LoVo (cell line): Measurements from ENCODE around the gene MTMR2.

ENCODE experiments used
- DNase-seq: peaks from one replicate; pipeline ENCODE4 v3.0.0-alpha.2; 2016; ENCODE audit warnings: low spot score

Gene MTMR2

DNA sequence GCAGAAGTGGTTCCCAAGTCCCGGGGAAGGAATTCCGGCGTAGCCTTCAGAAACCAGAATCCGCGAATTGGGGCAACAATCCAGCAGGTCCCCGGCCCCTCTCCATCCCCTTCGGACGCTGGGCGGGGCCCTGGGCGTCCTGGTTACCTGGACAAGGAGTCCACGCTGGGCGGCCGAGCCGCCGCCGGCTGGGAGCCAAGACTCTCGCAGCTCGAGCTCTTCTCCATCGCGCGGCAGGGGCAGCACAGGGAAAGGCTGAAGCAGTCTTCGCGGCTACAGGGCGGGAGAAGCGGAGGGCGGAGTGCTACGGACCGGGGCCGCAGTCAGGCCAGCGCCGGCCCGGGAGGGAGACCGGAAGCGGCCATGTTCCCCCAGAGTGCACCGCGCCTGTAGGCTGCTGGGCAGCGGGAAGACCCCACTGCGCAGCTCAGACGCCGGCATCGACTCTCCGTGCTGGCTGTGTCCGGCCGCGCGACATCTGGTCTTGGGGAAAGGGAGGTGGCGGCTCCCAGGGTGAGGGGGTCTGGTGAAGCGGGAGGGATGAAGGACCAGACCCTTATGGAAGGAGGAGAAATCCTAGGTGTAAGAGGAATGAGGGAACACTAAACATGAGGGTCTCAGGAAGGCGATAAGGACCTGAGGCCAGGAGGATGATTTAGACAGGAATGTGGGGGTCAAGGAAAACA, at the start of gene MTMR2:
TSS of gene MTMR2 (minus strand) at position 380 of the 686 bp plus-strand sequence. CDS start at position 227, 153 bp downstream.
- DNase-seq, result peak; percentile 78

DNA sequence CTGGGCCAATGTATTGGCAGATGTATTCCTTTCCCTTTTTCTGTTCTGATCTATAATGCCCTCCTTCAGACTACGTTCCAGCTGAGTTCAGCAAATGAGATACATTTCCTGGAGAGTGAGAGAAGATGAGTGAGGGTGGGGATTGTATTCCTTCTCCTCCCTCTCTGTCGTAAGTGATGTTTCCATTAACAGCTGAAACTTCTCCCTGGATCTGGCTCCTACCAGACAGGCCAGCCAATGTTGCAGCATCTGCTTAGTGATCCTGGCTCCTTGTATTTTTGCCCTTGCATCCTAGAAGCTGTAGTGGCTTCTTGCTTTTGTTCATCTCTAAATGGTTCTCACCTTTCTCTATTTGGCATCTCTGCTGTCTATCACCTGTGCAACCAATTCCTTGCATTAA, 48.2 kb upstream of the MTMR2 start:
- no peak for DNase-seq

DNA sequence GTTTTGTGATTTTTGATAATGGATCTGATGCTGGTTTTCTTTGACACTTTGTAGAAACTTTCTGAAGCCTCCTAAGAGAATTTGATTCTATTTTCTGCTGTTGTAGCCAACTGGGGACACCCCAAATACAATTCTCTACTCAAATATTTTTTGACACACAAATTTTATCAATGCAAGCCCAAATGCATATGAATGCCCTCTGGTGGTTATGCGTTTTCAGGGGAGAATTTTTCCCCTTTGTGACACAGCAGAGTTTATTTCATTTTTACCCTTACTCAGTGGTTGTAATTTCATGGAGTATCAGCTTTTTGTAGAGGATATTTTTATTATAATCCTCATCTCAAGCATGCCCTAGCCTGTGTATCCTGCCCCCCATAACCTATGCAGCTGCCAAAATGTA, 44.7 kb upstream of the MTMR2 start:
- DNase-seq, result no peak

DNA sequence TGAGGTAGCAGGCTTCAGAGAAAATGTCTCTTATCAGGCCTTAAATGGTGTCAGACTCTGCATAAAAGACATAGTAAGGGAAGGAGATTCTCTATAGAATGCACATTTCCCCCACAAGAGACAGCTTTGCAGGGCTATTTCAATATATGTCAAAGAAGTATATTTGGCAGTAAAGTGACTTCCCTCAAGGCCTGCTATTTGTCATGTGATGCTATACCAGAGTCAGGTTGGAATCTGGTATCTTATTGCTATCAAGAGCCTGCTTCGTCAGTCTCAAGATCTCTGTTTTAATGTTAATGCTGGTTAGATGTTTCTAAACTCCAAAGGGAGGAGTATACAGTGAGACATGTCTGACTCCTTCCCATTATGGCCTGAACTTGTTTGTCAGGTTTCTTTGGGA, 40.4 kb upstream of the MTMR2 start:
- no peak for DNase-seq

DNA sequence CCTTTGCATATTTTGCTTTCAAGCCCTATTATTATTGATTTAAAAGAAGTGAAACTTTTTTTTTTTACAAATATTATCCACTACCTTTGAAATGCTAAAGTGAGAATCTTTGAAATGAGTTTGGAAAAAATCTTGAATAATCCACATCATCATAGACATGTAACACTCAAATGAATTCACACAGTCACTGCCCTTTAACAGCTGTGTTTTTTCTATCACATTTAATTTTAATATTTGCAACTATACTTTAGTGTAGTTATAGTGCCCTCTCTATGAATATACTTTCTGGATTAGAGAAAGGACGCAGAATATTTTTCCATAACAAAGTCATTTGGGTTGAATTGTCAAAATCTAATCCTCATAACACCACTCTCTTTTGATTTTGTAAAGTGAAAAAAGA, 37.9 kb upstream of the MTMR2 start:
- no peak for DNase-seq

DNA sequence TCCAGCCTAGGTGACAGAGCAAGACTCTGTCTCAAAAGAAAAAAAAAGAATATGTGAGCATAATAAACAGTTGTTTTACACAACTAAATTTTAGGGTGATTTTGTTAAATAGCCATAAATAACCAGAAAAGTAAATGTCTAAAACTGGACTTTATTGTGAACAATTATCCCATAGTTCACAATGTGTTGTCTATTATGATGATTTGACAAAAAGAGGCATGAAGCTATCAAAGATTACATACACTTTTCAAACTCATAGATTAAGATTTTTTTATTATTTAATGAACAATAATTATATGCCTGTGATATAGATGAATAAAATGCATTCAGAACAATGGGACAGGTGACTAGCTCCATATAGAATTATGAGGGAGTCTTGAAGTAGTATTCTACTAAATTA, 27.0 kb upstream of the MTMR2 start:
- DNase-seq, result no peak

DNA sequence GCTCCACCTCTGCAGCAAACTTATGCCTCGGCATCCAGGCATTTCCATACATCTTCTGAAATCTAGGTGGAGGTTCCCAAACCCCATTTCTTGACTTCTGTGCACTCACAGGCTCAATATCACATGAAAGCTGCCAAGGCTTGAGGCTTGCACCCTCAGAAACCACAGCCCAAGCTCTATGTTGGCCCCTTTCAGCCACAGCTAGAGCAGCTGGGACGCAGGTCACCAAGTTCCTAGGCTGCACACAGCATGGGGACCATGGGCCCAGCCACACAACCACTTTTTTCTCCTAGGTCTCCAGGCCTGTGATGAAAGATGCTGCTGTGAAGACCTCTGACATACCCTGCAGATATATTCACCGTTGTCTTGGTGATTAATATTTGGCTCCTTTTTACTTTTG, 24.7 kb upstream of the MTMR2 start:
- DNase-seq, result no peak

DNA sequence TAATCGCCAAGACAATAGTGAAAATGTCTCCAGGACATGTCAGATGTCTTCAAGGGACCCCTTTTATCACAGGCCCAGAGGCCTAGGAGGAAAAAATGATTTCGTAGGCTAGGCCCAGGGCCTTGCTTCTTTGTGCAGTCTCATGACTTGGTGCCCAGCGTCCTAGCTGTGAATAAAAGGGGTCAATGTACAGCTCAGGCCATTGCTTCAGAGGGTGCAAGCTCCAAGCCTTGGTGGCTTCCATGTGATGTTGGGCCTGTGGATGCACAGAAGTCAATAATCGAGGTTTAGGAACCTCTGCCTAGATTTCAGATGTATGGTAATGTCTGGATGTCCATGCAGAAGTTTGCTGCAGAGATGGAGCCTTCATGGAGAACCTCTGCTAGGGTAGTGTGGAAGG, 20.7 kb upstream of the MTMR2 start:
- no peak for DNase-seq

DNA sequence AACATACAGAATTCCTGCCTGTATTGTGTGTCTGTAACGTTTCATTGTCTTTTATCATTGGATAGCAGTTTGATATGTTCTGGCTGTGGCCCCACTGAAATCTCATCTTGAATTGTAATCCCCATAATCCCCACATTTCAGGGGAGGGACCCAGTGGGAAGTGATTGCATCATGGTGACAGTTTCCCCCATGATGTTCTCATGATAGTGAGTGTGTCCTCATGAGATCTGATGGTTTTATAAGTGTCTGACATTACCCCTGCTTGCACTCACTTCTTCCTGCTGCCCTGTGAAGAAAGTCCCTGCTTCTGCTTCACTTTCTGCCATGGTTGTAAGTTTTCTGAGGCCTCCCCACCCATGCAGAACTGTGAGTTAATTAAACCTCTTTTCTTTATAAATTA, 19.6 kb upstream of the MTMR2 start:
- DNase-seq, result no peak

DNA sequence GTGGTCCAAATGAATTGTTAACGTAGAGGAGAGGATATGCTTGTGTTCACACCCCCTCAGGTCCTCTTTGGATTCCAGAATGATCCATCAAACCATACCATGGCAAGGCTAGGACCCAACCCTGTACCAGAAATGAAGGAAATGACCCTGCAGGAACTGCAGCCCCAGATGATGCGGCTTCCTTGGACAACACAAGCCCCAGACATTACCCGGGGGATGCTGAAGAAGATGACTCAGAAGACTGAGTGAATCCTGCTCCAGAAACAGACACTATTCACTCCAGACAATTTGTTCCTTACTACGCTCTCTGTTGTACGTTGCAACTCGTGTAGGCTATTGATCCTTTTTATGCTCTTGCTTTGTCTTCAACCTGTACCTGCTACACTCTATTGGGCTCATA, 15.2 kb upstream of the MTMR2 start:
- DNase-seq, result no peak

DNA sequence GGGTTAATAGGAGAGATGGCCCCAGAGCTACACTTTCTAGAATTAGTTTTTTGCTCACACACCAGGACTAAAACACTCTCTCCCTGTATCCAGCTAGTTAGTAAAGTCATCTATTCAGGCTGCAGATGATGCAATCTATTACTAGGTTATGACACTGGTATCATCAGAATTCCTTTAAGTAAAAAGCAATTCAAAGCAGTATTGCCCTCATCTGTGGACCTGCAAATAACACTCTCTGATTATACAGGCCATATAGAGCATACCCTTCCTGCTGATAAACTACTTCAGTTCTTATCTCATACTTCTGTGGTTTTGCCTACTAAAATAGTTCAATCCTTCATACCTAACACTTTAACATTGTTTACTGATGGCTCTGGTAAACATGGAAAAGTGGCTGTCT, 13.5 kb upstream of the MTMR2 start:
- peak; percentile 5 for DNase-seq

DNA sequence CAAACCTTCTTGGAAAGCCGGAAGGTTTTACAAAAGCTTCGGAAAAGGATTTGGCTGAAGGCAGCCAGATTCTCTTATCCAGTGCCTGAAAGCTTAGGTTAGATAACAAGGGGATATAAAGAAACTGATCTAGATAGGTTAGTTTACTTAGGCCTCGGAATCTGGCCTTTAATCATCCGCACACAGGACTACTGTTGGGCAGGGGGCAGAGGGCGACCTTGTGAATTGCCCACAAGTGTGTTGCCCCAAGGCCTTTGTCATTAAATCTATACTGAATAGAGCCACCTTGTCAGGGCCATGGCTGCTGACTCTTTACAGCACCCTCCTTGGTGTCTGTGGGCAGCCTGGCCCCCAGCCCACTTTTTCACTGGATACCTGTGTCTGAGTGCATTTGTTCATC, 9.7 kb upstream of the MTMR2 start:
- DNase-seq, result no peak

DNA sequence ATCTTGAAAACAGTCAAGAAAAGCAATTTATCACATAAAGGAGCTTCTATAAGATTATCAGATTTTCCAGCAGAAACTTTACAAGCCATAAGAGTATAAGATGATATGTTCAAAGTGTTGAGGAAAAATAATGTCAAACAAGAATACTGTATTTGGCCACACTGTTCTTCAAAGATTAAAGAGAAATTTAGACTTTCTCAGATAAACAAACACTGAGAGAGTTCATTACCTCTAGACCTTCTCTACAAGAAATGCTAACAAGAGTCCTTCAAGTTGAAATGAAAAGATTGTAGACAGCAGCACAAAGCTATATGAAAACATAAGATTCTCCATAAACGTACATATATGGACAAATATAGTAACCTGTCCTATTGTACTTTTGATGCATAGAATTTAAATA, 8.0 kb upstream of the MTMR2 start:
- DNase-seq, result no peak

DNA sequence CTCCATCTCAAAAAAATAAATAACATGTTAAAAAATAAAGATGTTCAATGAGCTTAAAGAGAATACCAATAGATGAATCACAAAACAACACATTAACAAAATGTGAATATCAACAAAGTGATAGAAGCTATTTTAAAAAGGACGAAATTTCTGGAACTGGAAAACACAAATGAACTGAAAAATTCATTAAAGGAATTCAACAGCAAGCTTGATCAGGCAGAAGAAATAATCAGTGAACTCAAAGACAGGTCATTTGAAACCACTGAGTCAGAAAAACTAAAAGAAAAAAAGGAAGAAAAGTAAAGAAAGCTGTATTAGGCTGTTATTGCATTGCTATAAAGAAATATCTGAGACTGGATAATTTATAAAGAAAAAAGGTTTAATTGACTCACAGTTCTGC, 7.0 kb upstream of the MTMR2 start:
- no peak for DNase-seq

DNA sequence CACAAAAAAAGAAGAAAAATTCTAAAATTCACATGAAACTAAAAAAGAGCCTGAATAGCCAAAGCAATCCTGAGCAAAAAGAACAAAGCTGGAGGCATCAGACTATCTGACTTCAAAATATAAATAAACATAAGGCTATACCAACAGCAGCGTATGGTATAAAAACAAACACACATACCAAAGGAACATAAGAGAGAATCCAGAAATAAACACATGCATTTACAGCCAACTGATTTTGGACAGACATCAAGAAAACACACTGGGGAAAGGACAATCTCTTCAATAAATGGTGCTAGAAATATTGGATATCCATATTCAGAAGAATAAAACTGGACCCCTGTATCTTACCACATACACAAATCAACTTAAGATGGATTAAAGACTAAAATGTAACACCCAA, 2.8 kb upstream of the MTMR2 start:
- DNase-seq, result no peak

DNA sequence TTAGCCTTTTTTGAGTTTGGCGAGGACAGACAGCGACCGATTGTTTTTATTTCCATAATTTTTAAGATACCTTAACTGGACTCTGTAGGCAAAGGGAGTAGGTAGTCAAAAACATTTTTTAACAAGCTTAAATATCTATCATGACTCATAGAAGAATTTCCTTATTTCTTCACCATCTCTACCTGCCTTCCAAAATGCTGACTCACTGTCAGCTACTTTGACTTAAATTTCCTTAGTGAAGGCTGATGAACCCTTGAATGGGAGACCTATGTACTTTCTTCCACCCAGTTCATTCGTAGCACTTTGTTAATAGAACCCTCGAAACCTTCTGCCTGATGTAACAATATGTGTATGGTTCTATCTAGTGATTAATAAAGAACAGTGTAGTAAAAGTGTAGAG, 1.1 kb upstream of the MTMR2 start:
- peak; percentile 74 for DNase-seq

DNA sequence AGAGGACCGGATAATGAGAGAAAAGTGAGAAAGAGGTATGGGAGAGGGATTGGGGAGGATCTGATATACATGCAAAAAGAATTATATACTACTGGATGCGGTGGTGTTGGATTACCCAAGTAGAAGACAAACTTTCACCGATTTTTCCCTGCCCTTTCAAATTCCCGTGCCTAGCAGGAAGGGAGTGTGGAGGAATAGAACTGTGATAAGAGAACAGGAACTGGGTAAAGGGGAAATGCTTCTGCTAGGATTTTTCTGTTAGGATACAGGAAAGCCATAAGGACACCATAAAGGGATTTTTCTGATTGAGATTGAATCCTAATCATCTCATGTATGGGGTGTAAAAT, 480 bp upstream of the MTMR2 start:
- DNase-seq, result peak; percentile 31

DNA sequence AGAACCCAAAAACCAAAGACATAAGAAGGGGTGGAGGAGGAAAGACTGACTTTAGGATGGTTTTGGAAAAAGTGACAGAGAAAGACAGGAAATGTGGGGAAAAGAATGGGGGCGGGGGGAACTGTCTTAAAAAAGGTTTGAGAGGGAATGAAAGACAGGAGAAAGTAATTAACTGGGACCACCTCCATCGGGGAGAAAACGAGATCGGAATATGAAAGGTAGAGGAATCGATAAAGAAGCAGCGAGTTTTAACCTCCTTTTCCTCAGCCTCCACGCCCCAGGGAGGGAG, 524 bp downstream of the MTMR2 start:
- DNase-seq, result no peak

DNA sequence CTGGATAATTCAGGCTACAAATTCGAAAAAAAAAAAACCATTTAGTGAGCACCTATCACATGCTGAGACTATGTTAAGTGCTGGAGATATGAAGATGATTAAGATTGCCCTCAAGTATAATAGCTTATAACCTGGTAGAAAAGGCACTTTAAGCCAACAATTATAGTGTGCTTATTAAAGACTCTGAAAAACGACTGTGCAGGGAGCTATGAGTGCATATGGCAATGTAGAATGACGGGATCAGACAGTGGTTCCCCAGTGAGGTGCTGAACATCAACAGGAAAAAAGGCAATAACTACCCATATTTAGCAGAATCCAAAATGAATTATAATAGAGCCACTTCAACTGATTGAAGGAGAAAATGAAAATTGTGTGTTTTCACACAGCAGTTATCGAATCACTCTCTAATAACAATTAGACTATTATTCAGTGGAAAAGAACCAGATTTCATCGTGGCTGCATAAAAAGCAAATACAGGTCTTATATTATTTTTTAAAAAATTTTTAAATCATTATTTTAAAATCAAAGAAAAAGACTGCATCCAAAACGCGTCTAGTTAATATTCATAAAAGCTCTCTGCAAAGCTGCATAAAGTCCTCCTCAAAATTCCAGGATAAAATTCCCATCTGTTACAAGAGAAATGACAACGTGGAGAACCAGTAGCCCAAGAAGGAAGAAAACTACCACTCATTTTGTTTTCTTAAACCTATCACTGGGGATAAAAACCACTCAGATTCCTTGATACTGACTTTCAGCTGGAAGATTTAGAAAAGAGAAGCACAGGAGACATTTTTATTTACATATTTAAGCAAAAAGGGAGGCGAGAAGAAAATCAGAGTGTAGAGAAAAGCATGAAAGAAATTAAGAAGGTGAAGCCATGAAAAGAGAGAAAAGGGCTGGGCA, 1.1 kb downstream of the MTMR2 start:
- no peak for DNase-seq

DNA sequence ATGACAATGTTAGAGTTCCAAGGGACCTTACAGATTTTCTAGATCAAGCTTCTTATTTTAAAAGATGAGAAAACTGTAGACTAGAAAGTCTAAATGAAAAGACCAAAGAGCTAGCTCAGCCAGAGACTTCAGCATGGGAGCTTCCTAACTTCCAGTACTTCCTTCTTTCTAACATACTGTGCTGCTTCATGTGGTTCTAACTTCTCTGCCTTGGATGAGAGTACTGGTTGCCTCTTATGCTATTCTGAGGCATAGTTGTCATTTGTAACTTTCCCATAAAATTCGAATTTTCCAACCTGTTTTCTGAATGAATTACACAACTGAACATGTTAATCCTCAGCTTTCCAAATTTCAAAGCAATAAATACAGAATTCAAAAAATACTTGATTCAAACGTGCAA, 1.8 kb downstream of the MTMR2 start:
- DNase-seq, result no peak

DNA sequence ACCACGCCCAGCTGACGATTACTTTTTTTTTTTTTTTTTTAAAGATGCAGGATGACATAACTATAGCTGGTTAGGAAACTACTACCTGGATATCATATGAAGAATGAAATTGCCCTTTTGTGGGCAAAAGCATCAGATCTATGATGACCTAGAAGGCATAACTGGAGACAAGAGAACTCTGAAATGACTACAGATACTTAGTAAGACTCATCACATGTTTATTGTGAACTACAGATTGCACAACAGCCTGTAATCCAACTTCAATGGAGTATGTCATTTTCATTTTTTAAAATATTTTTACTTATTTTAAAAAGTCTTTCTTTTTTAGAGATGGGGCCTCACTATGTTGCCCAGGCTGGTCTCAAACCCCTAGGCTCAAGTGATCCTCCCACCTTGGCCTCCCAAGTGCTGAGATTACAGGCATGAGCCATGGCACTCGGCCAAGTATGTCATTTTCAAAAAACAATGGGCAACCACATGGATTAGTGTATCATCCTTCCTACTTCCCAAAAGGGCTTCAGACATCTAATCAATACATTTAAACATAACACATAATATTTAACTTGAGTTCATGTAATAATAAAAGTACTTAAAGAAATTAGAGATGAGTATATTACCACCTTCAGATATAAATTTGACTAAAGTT, 3.3 kb downstream of the MTMR2 start:
- no peak for DNase-seq

DNA sequence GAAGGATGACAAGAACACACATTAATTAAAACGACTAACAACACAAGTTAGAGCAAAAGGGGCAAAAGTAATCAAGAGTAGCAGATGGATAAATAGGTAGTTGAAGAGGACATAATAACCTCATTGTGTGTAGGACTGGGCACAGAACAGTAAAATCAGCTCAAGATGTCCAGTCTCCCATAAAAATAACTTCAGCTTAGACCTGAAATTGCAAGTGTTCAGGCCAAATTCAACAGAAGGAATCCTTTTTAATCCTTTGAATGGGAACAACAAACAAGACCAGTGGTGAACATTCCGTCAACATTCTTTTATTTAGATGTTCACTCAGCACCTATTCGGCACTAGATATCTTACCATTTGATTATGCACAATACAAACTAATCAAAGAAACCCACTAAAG, 4.4 kb downstream of the MTMR2 start:
- DNase-seq, result no peak

DNA sequence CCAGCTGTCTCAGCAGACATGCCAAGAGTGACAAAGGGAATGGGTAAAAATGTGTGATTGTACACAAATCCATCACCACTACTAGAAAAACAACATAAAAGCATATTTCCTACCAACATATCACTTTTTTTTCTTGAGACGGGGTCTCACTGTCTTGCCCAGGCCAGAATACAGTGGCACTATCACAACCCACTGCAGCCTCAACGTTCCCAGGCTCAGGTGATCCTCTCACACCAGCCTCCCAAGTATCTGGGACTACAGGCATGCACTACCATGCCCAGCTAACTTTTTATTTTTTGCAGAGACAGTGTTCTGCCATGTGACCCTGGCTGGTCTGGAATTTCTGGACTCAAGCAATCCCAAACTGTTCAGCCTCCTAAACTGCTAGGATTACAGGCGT, 5.2 kb downstream of the MTMR2 start:
- DNase-seq, result no peak

DNA sequence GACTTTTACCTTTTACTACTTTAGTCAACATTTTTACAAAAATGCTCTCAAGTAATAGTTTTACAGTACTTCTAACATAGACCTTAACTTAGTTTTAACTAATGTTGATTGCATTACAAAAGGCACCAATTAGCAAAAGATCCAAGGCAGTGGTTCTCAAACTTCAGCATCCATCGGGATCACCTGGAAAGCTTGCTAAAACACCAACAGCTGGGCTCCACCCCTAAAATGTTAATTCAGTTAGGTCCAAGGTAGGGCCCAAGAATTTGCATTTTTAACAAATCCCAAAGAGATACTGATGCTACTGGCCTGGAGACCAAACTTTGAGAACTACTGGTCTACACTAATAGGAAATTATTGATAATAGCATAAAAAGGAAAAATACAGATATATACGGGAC, 5.9 kb downstream of the MTMR2 start:
- no peak for DNase-seq
